SU-DHL-6 (cell line): ENCODE data around the gene SPTLC2.

Source experiments
- H2AFZ ChIP-seq: fragments of 200-600 bp; sonication (generic); 2 replicates; pipeline ENCODE4 v1.6.1; 2014; ENCODE audit warnings: low read depth, mild to moderate bottlenecking, moderate library complexity, mixed read lengths, antibody characterized with exemption, low read length; ENCODE audit not compliant: severe bottlenecking
- H3F3A ChIP-seq: fragments of 200-600 bp; shearing (Covaris generic); 2 replicates; pipeline ENCODE4 v1.6.0; 2016; ENCODE audit warnings: antibody characterized with exemption, mild to moderate bottlenecking; ENCODE audit not compliant: insufficient read depth
- H3K27ac ChIP-seq: fragments of 200-600 bp; sonication (generic); 2 replicates; pipeline ENCODE4 v1.5.1; 2016; ENCODE audit warnings: low read depth, mild to moderate bottlenecking, low read length, moderate library complexity, mixed read lengths
- H3K27me3 ChIP-seq: fragments of 200-600 bp; sonication (generic), shearing (Covaris generic); 2 replicates; pipeline ENCODE4 v1.6.0; 2014; ENCODE audit warnings: mild to moderate bottlenecking, low read length
- H3K36me3 ChIP-seq: fragments of 200-600 bp; sonication (generic); 2 replicates; pipeline ENCODE4 v1.6.1; 2014; ENCODE audit warnings: mild to moderate bottlenecking, low read length, mixed read lengths
- H3K4me2 ChIP-seq: fragments of 300-600, 200-600 bp; shearing (Covaris generic), sonication (generic); 2 replicates; pipeline ENCODE4 v1.6.0; 2014; ENCODE audit warnings: low read length, low read depth, mild to moderate bottlenecking; ENCODE audit not compliant: poor library complexity, severe bottlenecking
- H3K4me3 ChIP-seq: fragments of 200-600 bp; sonication (generic); 2 replicates; pipeline ENCODE4 v1.5.1; 2014; ENCODE audit warnings: antibody characterized with exemption, low read length, mild to moderate bottlenecking, mixed read lengths; ENCODE audit not compliant: insufficient read depth, poor library complexity, severe bottlenecking
- H3K79me2 ChIP-seq: fragments of 200-600 bp; sonication (generic); 2 replicates; pipeline ENCODE4 v1.6.1; 2014; ENCODE audit warnings: mild to moderate bottlenecking, low read length, moderate library complexity; ENCODE audit not compliant: insufficient read depth
- H3K9ac ChIP-seq: fragments of 200-600 bp; sonication (generic); 2 replicates; pipeline ENCODE4 v1.7.0; 2014; ENCODE audit warnings: mild to moderate bottlenecking, low read length
- H3K9me2 ChIP-seq: fragments of 200-600 bp; sonication (generic); replicated peaks from 2 replicates; pipeline ENCODE4 v1.6.1; 2014; ENCODE audit warnings: low read length; ENCODE audit not compliant: insufficient read depth
- H3K9me3 ChIP-seq: fragments of 200-600 bp; sonication (generic); 2 replicates; pipeline ENCODE4 v1.6.1; 2014; ENCODE audit warnings: low read length, mixed read lengths; ENCODE audit not compliant: insufficient read depth
- H4K20me1 ChIP-seq: fragments of 200-600 bp; sonication (generic); 2 replicates; pipeline ENCODE4 v1.6.1; 2014; ENCODE audit warnings: low read depth, mild to moderate bottlenecking, antibody characterized with exemption, low read length, moderate library complexity, mixed read lengths
- EZH2phosphoT487 ChIP-seq: fragments of 200-600 bp; sonication (generic), shearing (Covaris generic); conservative IDR thresholded peaks from 2 replicates; pipeline ENCODE4 v1.6.1; 2018; ENCODE audit warnings: mild to moderate bottlenecking, antibody characterized with exemption, low read length, moderate library complexity, mixed read lengths
- TF ChIP-seq, protein P1 (sequence below): fragments of 200-600 bp; sonication (generic); IDR thresholded peaks from one replicate; pipeline ENCODE4 v1.5.1; 2017; ENCODE audit warnings: antibody characterized with exemption, mild to moderate bottlenecking, low read length, moderate library complexity; ENCODE audit not compliant: insufficient read depth, poor library complexity, severe bottlenecking

SPTLC2 gene

DNA sequence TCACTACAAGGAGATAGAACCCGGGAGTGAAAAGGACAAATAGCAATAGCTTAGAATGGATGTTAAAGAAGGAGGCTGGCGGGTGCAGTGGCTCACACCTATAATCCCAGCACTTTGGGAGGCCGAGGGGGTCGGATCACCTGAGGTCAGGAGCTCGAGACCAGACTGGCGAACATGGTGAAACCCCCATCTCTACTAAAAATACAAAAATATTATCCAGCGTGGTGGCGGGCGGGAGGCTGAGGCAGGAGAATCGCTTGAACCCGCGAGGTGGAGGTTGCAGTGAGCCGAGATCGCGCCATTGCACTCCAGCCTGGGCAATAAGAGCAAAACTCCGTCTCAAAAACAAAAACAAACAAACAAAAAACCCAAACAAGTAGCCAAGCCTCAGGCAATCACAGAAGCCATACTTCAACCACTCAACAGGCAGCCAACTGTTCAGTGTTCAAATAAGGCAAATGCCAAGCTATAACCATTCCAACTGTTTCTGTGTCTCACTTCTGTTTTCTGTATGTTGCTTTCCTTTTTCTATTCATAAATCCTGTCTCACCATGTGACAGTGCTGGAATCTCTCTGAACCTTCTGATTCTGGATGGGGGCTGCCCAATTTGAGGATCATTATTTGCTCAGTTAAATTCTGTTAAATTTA is 3.9 kb upstream of the SPTLC2 start:
- no peak overlapping the region for H3K4me2 ChIP-seq
- H3F3A ChIP-seq: peaks cover 8% of the 10 kb centered on the region; the same call in 1 of the 2 replicates

DNA sequence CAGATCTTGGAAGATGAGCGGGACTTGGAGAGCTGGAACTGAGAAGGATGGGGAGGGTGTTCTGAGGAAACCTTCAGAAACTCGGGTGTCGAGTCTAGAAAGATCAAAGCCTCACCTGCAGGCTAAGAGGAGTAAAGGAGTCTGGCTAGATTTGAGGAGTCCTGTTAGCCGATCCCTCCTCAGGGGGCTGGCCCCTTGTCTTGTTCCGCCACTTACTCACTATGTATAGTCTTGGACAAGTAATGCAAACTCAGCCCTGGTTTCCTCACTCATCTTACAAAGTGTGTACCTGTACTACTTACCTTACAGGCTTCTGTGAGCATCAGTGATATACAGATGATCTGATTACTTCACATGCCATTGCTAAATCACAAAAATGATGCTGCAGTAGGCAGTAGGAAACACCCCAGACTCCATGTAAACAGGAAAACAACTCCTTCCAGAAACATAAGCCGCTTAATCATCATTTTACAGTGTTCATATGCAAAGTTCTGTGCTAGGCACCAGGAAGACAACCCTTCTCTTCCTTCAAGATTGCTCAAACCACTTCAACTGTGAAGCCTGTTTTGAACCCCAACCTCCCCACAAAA is 2.0 kb upstream of the SPTLC2 start:
- Histone ChIP-seq H2AFZ (peak overlapping the region; percentile 84), H3K79me2 (peaks cover 27% of the 10 kb centered on the region), H3K9me2 (no peaks in the 10 kb centered on the region), H4K20me1 (peaks cover 5% of the 10 kb centered on the region; the same call in 1 of the 2 replicates), H3F3A (peaks cover 8% of the 10 kb centered on the region; the same call in 1 of the 2 replicates), H3K27ac (no peak overlapping the region), H3K36me3 (0 out of 2 replicates have a peak, but pooled peaks cover 4% of the 10 kb centered on the region), H3K9ac (no peak overlapping the region), H3K4me2 (no peak overlapping the region), H3K27me3 (no peaks in the 10 kb centered on the region), H3K4me3 (no peak overlapping the region), H3K9me3 (no peaks in the 10 kb centered on the region)
- TF ChIP-seq, protein P1, sequence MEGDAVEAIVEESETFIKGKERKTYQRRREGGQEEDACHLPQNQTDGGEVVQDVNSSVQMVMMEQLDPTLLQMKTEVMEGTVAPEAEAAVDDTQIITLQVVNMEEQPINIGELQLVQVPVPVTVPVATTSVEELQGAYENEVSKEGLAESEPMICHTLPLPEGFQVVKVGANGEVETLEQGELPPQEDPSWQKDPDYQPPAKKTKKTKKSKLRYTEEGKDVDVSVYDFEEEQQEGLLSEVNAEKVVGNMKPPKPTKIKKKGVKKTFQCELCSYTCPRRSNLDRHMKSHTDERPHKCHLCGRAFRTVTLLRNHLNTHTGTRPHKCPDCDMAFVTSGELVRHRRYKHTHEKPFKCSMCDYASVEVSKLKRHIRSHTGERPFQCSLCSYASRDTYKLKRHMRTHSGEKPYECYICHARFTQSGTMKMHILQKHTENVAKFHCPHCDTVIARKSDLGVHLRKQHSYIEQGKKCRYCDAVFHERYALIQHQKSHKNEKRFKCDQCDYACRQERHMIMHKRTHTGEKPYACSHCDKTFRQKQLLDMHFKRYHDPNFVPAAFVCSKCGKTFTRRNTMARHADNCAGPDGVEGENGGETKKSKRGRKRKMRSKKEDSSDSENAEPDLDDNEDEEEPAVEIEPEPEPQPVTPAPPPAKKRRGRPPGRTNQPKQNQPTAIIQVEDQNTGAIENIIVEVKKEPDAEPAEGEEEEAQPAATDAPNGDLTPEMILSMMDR: no peak
- no peak for TF ChIP-seq EZH2phosphoT487

More for the DNA sequence above, 3.9 kb upstream of the SPTLC2 start:
- Histone ChIP-seq H3K9me3 (no peaks in the 10 kb centered on the region), H3K27ac (no peak overlapping the region), H3K4me3 (no peak overlapping the region), H3K9me2 (no peaks in the 10 kb centered on the region), H3K27me3 (no peaks in the 10 kb centered on the region), H3K36me3 (no peaks in the 10 kb centered on the region), H2AFZ (no peak overlapping the region), H3K9ac (no peak overlapping the region), H3K79me2 (peaks cover 10% of the 10 kb centered on the region), H4K20me1 (no peaks in the 10 kb centered on the region)
- no peak for TF ChIP-seq EZH2phosphoT487
- TF ChIP-seq, protein P1: no peak

DNA sequence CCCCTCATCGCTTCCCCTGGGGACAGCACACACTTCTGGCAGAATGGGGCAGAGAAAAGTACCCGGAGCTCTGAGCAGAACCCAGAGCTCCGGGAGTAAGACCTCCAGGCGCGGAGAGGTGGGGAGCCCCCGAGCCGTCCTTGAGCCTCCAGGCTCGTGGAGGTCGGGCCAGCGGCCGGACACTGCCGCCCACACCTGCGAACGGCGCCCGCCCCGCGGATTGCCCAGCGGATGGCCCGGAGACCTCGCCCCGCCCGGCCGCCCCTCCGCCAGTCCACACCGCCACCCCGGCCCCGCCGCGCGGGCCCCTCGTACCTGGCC is 344 bp downstream of the SPTLC2 start:
- Histone ChIP-seq H3K36me3 (0 out of 2 replicates have a peak, but pooled peaks cover 4% of the 10 kb centered on the region), H3K4me2 (peak overlapping the region; percentile 85), H3F3A (peaks cover 8% of the 10 kb centered on the region; the same call in 1 of the 2 replicates), H3K9ac (peak overlapping the region; percentile 86), H3K9me2 (no peaks in the 10 kb centered on the region), H2AFZ (peak overlapping the region; percentile 18), H3K27ac (peak overlapping the region; percentile 54), H3K4me3 (peak overlapping the region; percentile 99), H3K27me3 (no peaks in the 10 kb centered on the region), H3K79me2 (peaks cover 51% of the 10 kb centered on the region), H4K20me1 (peaks cover 5% of the 10 kb centered on the region; the same call in 1 of the 2 replicates), H3K9me3 (no peaks in the 10 kb centered on the region)
- TF ChIP-seq, protein P1: no peak
